GM19372 (cell line): ENCODE data around the gene HS6ST3.

Source experiments
- ATAC-seq: cut with Tn5 transposase; IDR thresholded peaks from one replicate; pipeline ENCODE4 v1.9.1; 2021; ENCODE audit warnings: mild to moderate bottlenecking, low read depth, moderate library complexity; ENCODE audit not compliant: unreplicated experiment

HS6ST3 gene

DNA sequence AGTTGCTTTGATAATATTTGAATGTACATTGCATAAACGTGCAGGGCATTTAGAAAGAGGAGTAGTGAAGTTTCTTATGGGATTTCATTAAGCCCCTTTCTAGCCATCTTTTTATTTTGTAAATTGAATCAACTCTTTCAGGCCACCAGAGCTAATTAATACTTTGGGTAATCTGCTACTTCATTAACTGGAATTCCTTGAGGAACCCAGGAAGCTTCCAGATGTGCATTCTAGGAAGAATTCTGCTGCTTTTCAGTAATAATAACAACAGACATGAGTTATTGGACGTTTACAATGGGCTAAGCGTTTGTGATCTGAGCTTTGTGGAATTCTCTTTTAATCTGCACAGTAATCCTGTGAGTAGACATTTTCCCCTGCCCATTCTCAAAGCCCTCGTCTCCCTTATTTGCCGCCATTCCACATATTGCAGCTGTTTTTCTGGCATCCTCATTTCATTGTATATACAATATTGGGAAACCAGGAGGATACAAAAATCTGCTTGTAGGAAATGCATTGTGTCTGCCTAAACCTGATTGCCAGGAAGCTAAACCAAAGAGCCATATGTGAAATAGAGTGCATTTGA lies 103.9 kb downstream of the HS6ST3 start:
- no peak for ATAC-seq

- no peak for ATAC-seq
Observed at GRCh38 chr13:96198038-96198437, 108.1 kb downstream of the HS6ST3 start.

DNA sequence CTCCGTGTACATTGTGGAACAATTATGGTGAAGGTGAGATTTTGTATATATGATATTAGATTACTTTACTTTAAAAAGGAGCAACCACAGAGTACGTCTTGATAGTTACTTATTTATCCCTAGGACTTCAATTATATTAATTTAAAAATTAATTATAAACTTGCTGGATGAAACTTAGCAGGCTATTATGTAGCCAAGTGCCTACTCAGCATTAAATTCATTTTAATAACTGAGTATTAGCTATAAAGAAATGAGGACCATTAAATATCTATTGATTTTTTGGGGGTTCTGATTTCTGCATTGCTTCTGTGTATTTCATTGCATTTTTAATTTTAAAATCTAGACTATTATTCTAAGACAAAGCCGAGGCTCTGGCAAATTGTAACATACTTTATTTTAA lies 109.4 kb downstream of the HS6ST3 start:
- no peak for ATAC-seq

DNA sequence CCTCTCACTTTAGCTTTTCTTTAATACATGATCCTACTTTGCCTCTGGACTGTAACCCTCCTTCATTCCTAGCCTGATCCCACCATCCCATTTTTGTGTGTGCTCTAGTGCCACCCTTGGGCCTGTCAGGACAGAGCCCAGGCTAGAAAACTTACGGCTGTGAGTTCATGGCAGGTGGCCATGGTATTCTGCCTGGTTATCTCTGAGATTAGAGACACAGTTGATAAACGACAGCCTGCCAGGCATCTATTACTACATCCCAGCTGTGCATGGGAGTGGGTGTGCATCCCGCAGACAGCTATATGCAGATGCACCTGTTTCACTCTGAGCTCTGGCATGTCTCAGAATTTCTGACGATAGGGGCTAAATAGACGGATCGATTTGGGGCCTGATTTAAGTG lies 110.9 kb downstream of the HS6ST3 start:
- no peak for ATAC-seq

GRCh38 chr13:96202315-96202714 lies 112.4 kb downstream of the HS6ST3 start:
- no peak for ATAC-seq

DNA sequence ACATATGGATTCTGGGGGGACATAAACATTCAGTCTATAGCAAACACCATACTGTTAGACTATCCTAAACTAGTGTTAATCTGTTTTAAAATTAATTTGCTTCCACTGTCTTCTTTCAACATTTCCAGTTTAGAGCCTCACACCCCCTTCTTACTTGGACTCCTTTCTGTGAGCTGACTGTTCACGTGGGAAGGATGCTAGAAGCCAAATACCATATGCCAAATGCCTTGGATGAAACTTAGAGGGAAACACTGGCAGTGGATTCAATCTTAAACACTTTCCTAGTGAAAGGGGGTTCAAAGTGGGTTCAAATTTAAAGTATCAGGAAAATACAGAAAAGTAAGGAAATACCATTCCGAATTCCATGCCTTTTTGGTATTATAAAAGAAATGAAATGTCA lies 113.6 kb downstream of the HS6ST3 start:
- ATAC-seq, result no peak

- ATAC-seq, result no peak
Observed at GRCh38 chr13:96214824-96215445, 125.0 kb downstream of the HS6ST3 start.

DNA sequence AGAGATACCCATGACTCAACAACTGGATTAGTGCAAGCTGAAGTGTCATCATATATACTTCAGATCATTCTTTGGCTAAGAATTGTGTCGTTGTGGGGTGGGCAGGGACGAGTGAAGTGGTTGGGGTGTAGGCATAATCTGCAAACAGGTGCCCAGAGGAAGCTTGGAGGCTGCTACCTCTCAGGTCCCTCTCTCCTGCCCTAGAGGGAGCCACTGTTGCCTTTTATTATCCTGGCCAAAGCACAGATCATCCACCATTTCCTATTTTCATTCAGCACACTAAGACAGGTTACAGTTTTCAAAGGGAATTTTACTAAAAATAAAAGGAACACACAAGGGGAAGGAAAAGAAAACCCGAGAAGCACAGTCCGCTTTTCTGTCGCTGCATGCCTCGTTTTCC lies 126.6 kb downstream of the HS6ST3 start:
- ATAC-seq, result no peak

DNA sequence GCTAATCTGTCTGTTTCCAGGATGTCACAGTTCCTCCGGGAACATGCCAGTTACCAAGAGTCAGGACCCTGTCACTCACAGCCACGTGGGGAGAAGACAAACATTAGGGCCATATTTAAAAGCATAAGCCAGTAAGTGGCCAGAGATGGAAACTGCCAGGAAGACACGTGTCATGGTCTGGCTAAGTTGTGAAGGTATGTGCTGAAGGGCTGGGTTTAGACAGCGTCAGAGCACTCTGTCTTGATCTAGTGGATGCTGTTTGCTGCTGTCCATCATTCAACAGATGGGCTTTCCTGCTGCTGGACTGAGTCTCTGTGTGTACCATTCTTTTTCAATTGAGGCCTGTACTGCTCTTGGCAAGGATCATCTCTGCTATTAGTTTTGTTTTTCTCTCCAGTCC lies 128.6 kb downstream of the HS6ST3 start:
- ATAC-seq, result no peak

DNA sequence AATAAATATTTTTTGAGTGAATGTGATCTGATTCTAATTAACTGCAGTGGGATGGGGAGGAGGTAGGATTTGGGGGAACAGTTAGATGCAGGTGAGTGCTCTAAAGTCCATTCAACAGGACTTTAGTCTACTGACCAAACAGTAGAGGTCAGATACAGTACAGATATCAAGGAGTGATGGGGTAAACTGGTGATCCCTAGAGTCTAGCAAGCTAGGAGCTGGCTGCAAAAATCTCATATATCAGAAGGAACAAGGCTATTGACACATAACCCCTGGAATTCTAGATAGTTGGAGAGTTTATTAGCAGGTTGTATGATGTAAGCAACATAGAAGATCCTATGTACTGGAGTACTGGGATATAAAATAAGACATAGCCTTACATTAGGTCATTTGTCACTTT lies 131.6 kb downstream of the HS6ST3 start:
- ATAC-seq, result no peak

DNA sequence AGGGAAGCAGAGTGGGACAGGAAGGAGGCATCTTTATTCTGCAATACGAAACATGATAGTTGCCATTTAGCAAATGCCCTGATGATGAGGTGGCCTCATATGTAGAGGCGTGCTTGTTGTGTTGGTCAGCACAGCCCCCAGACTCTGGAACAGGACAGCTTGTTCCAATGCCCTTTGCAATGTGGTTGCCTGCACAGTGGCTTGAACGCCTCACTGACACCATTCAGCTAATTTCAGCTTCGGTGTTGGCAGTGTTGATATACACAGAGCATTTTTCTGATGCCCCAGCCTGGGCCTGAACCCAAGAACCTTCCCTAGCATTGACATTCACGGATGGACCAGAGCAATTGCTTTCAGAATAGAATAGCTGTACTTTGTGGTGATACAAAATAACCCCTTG lies 133.3 kb downstream of the HS6ST3 start:
- no peak for ATAC-seq

DNA sequence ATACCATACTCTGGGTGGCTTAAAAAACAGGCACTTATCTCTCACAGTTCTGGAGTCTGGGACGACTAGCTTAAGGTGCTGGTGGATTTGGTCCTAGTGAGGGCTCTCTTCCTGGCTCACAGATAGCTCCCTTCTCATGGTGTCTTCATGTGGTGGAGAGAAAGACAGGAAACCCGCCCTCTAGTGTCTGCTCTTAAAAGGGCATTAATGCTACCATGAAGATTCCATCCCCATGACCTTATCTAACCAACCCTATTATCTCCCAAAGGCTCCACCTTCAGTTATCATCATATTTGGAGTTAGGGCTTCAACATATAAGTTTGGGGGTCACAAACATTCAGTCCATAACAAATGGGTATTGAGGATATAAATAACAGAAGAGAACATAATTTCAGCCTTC lies 139.4 kb downstream of the HS6ST3 start:
- ATAC-seq, result no peak

- no peak for ATAC-seq
Observed at GRCh38 chr13:96238241-96238640, 148.3 kb downstream of the HS6ST3 start.

- ATAC-seq, result no peak
Observed at GRCh38 chr13:96238861-96239260, 149.0 kb downstream of the HS6ST3 start.

DNA sequence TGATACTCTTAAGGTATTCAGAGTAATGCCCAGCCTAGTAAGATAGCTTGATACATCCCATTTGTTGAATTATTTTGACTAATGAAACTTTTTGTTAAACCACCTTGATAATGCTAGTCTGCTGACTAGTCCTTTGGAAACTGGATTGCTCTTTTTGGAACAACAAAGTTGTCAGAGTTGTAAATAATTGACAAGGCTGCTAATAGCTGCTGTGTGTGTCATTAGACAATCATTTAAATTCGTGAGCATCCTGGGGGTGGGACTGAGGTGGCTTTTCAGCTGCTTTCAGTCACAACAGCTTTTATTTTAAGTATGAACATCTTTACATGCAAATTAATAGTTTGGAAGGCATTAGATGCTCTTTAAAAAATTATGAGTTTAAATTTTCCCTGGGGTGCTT lies 153.5 kb downstream of the HS6ST3 start:
- no peak for ATAC-seq

- ATAC-seq, result no peak
Observed at GRCh38 chr13:96248103-96248502, 158.2 kb downstream of the HS6ST3 start.

DNA sequence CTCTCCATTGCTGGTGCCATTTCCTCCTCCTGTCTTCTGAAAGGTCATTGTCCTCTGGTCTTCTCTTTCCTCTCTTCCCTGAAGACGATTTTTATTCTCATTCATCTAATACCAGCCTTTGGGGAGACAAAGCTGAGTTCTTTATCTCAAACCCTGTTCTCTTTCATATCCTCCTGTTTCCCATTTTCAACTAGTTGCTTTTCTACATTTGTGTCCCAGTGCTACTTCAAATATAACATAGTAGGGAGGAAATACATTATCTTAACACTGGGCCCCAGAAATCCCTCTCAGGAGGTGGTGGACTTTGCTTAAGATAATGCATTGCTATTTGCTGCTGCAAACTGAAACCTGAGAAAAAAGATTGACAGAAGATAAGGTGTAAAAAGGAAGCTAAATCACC lies 159.1 kb downstream of the HS6ST3 start:
- ATAC-seq, result no peak

GRCh38 chr13:96252903-96253302 lies 163.0 kb downstream of the HS6ST3 start:
- no peak for ATAC-seq

GRCh38 chr13:96273196-96273595 lies 183.3 kb downstream of the HS6ST3 start:
- no peak for ATAC-seq

DNA sequence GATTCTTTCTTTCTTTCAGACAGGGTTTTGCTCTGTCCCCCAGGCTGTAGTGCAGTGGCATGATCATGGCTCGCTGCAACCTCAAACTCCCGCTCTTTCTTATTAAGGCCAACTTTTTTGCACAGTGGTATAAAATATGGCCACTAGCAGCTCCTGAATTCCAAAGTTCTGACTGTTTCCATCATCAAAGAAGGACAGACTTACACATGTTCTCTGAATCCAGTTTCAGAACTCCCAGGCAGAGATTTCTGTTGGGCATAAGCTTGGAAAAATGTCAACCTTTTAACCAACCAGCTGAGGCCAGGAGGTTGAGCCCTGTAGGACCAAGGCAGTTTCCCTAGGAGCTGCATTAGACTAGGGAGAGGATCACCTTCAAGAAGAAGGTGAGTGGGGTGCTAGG lies 184.1 kb downstream of the HS6ST3 start:
- no peak for ATAC-seq

DNA sequence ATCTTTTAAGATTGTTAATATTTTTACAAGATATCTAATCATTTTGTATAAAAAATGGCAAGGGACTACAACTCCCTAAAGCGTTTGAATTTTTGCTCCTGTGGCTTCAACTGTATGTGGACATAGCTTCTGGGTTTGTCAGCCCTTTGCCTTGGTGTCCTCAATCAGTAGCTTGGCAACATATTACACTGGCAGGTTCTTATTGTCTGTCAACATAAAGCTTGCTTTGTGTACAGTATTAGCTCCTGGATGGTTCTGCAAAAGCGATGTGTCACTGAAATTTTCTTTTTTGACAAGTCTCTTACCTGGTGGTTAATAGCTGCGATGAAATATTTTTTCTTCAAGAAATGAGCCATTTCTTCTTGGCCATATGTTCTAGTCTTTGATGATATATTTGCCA lies 190.0 kb downstream of the HS6ST3 start:
- ATAC-seq, result no peak

DNA sequence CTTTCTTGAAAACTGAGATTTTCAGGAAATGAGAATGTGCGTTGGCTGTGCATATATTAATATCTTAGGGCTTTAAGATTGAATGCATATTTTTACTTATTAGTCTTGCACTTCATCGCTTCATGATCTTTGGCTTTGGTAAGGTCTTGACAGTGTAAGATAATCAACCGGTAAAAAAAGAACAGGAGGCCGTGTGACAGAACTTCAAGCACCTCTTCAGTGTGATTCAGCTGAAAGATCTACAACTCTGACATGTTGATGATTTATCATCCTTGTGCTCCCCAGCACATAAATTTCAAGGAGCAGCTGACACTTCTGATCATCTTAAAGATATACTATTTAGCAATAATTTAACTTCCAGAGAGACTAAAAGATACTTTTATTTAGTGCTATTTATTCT lies 195.1 kb downstream of the HS6ST3 start:
- ATAC-seq, result no peak

- ATAC-seq, result no peak
Observed at GRCh38 chr13:96285729-96286128, 195.8 kb downstream of the HS6ST3 start.
